ENCODE measurements around the gene CES5A. TPM values are rescaled to one million over a fixed set of nuclear protein-coding genes. Genes with fewer than 3 reads are reported as not detected.
"Not testable (repeated sequence)": the region's sequence is repeated elsewhere in the genome, so short reads cannot be mapped to it uniquely, and the experiment has no call there.

Gene CES5A
- total RNA-seq, 1 donor from 2014 or later, result not detected

DNA sequence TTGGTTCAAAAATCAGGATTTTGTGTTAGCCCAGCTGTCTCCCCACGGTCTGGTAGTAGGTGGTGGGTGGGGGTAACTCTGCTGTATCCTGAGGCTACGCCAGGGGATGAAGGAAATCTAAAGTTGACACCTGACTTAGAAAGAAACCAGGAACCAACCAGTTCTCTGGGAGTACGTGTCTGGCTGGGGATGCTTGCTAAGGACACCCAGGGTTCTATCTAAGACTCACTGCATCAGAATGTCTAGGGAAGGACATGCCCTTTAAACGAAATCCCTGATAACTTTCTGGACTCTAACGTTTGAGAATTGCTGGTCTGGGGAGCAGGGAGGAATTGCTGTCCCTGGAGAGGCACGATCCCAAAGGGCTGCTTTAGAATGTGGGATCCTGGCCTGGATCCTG, 39.2 kb upstream of the CES5A start:
- Mint-ChIP-seq H3K27me3 (peaks cover 22% of the 10 kb centered on the region), H3K4me3 (no peak overlapping the region), H3K36me3 (ENCODE audit: low read depth) (no peaks in the 10 kb centered on the region), H3K27ac (no peak overlapping the region), H3K4me1 (no peaks in the 10 kb centered on the region), H3K9me3 (peaks cover 9% of the 10 kb centered on the region)
- no peak for ATAC-seq (ENCODE audit: low read depth)
- no peak for DNase-seq
- TF ChIP-seq, protein P1, sequence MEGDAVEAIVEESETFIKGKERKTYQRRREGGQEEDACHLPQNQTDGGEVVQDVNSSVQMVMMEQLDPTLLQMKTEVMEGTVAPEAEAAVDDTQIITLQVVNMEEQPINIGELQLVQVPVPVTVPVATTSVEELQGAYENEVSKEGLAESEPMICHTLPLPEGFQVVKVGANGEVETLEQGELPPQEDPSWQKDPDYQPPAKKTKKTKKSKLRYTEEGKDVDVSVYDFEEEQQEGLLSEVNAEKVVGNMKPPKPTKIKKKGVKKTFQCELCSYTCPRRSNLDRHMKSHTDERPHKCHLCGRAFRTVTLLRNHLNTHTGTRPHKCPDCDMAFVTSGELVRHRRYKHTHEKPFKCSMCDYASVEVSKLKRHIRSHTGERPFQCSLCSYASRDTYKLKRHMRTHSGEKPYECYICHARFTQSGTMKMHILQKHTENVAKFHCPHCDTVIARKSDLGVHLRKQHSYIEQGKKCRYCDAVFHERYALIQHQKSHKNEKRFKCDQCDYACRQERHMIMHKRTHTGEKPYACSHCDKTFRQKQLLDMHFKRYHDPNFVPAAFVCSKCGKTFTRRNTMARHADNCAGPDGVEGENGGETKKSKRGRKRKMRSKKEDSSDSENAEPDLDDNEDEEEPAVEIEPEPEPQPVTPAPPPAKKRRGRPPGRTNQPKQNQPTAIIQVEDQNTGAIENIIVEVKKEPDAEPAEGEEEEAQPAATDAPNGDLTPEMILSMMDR (IDR thresholded peaks at IDR 0.05), result no peak
- ChIA-PET CTCF (no interaction called here), POLR2A (no interaction called here)
- intact Hi-C loops (cut with micrococcal nuclease), result no loop called here

DNA sequence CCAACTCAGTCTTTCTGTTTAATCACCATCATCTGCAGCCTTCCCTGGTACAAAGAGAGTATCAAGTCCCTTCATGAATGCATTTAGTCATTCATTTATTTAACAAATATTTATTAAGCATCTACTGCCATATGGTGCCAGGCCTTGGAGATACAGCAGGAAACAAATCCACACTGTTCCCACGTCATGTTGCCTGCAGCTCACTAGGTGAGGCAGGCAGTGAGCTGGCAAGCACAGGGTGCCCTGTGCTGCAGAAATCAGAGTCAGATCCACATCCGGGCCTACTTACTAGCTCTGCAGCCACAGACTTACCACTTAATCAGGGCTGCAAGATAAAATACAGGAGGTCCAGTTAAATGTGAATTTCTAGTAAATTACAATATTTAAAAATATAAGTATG, 38.5 kb upstream of the CES5A start:
- ChIA-PET POLR2A (no interaction called here), CTCF (no interaction called here)
- Mint-ChIP-seq H3K9me3 (peaks cover 9% of the 10 kb centered on the region), H3K4me3 (no peak overlapping the region), H3K36me3 (ENCODE audit: low read depth) (no peaks in the 10 kb centered on the region), H3K4me1 (no peaks in the 10 kb centered on the region), H3K27ac (no peak overlapping the region), H3K27me3 (peaks cover 21% of the 10 kb centered on the region)
- intact Hi-C loops (cut with micrococcal nuclease), result no loop called here
- TF ChIP-seq, protein P1 (IDR thresholded peaks at IDR 0.05), result no peak
- ATAC-seq (ENCODE audit: low read depth) (no peak), DNase-seq (no peak)

DNA sequence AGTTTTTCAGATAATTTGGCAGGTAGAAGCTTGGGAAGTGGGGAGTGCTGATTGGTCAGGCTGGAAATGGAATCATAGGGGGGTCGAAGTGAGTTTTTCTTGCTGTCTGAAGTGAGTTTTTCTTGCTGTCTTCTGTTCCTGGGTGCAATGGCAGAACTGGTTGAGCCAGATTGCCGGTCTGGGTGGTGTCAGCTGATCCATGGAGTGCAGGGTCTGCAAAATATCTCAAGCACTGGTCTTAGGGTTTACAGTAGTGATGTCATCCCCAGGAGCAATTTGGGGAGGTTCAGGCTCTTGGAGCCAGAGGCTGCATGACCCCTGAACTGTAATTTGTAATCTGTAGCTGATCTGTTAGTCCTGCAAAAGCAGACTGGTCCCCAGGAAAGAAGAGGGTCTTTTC, 37.9 kb upstream of the CES5A start:
- H3K9me3 Mint-ChIP-seq; H3K4me3 Mint-ChIP-seq; intact Hi-C loops (cut with micrococcal nuclease); H3K4me1 Mint-ChIP-seq; H3K36me3 Mint-ChIP-seq (ENCODE audit: low read depth); ATAC-seq (ENCODE audit: low read depth); POLR2A ChIA-PET; DNase-seq; H3K27ac Mint-ChIP-seq; CTCF ChIA-PET: not testable (repeated sequence)
- H3K27me3 Mint-ChIP-seq, result peaks cover 19% of the 10 kb centered on the region

DNA sequence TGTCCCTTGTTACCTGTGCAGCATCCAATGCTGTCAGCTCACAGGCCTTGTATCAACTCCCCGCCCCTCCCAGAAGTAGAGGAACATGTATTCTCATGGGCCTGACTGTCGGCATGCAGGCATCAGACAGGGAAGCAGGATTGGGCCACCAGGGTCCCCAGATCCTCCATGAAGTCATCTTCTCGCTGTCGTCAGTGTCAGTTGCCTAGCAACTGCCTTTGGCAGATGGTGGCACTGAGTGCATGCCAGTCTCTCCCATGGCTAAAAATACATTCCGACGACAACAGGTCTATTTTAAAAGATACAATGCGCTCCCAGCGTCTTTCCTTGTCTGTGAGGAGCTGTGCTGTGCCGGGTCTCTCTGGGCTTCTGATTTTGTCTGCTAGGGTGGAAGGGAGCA, 36.8 kb upstream of the CES5A start:
- CTCF ChIA-PET, result no interaction called here
- Mint-ChIP-seq H3K4me1 (no peaks in the 10 kb centered on the region), H3K9me3 (peaks cover 9% of the 10 kb centered on the region), H3K4me3 (no peak overlapping the region), H3K27ac (no peak overlapping the region), H3K27me3 (peaks cover 17% of the 10 kb centered on the region), H3K36me3 (ENCODE audit: low read depth) (no peaks in the 10 kb centered on the region)
- TF ChIP-seq, protein P1 (IDR thresholded peaks at IDR 0.05), result no peak
- intact Hi-C loops (cut with micrococcal nuclease), result no loop called here
- DNase-seq (no peak), ATAC-seq (ENCODE audit: low read depth) (no peak)
- POLR2A ChIA-PET, result no interaction called here

DNA sequence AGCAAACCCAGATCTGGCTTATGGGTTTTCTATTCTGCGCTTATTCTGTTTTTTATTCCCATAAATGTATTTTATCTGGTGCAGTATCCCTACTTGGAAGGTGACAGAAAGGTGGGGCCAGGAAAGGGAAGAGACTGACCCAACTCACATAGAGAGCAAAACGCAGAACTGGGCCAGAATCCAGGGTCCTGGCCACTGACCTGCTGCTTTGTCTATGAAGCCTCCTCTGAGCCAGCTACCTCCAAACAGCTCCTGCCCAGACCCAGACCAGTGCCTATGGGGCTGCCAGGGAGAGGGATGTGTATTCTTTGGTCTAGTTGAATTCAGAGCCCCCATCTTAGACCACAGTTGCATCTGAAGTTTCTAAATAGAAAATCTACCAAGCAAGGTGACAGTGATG, 36.4 kb upstream of the CES5A start:
- intact Hi-C loops (cut with micrococcal nuclease), result no loop called here
- DNase-seq (no peak), ATAC-seq (ENCODE audit: low read depth) (no peak)
- Mint-ChIP-seq H3K36me3 (ENCODE audit: low read depth) (no peaks in the 10 kb centered on the region), H3K4me3 (no peak overlapping the region), H3K27me3 (peaks cover 16% of the 10 kb centered on the region), H3K27ac (no peak overlapping the region), H3K4me1 (no peaks in the 10 kb centered on the region), H3K9me3 (peaks cover 9% of the 10 kb centered on the region)
- TF ChIP-seq, protein P1 (IDR thresholded peaks at IDR 0.05), result no peak
- POLR2A ChIA-PET, result no interaction called here
- CTCF ChIA-PET, result no interaction called here

DNA sequence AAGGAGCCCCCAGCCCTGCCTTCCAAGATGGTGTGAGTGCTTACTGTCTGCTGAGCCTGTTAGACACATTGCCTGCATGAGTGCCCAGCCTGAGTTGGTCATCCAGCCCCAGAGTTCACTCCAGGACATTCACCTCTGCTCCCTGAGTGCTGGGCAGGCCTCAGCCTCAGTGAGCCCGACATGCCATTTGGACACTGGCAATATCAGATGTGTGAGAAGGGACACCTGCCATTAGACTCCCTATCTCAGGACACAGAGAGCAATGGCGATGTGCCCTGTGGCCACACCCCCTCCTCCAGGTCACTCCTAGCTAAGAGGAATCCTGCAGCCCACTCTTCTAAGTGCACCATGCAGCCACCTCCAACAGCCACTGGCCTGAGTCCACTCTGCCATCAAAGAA, 34.7 kb upstream of the CES5A start:
- peaks cover 11% of the 10 kb centered on the region for H3K27me3 Mint-ChIP-seq
- TF ChIP-seq, protein P1 (IDR thresholded peaks at IDR 0.05), result no peak

More for the DNA sequence above, 34.7 kb upstream of the CES5A start:
- Mint-ChIP-seq H3K36me3 (ENCODE audit: low read depth) (no peaks in the 10 kb centered on the region), H3K4me1 (no peaks in the 10 kb centered on the region), H3K27ac (no peak overlapping the region), H3K9me3 (peaks cover 9% of the 10 kb centered on the region), H3K4me3 (no peak overlapping the region)
- POLR2A ChIA-PET, result no interaction called here
- ATAC-seq (ENCODE audit: low read depth) (no peak), DNase-seq (no peak)
- CTCF ChIA-PET, result no interaction called here
- intact Hi-C loops (cut with micrococcal nuclease), result no loop called here
